GM19395 (cell line): ENCODE measurements around the gene RELL1.

Source experiments
- ATAC-seq: cut with Tn5 transposase; IDR thresholded peaks from one replicate; pipeline ENCODE4 v1.9.1; 2021; ENCODE audit warnings: mild to moderate bottlenecking, moderate library complexity; ENCODE audit not compliant: unreplicated experiment

The RELL1 gene

GRCh38 chr4:37641886-37642849, 44.0 kb downstream of the RELL1 start:
- ATAC-seq: no peak

- ATAC-seq: no peak
Observed at GRCh38 chr4:37641352-37641751, 44.8 kb downstream of the RELL1 start.

GRCh38 chr4:37639551-37640285, 46.5 kb downstream of the RELL1 start:
- ATAC-seq: no peak

GRCh38 chr4:37635155-37635554, 51.0 kb downstream of the RELL1 start:
- ATAC-seq: no peak

GRCh38 chr4:37634180-37634579, 52.0 kb downstream of the RELL1 start:
- no peak for ATAC-seq

- no peak for ATAC-seq
Observed at GRCh38 chr4:37632836-37633235, 53.3 kb downstream of the RELL1 start.

- ATAC-seq: no peak
Observed at GRCh38 chr4:37631551-37631950, 54.6 kb downstream of the RELL1 start.

- ATAC-seq: no peak
Observed at GRCh38 chr4:37629713-37630112, 56.5 kb downstream of the RELL1 start.

GRCh38 chr4:37628977-37629609, 57.1 kb downstream of the RELL1 start:
- no peak for ATAC-seq

- no peak for ATAC-seq
Observed at GRCh38 chr4:37627263-37627662, 58.9 kb downstream of the RELL1 start.

- ATAC-seq: no peak
Observed at GRCh38 chr4:37625499-37625898, 60.7 kb downstream of the RELL1 start.

- ATAC-seq: no peak
Observed at GRCh38 chr4:37623940-37624339, 62.2 kb downstream of the RELL1 start.

- ATAC-seq: no peak
Observed at GRCh38 chr4:37623125-37623524, 63.1 kb downstream of the RELL1 start.

- no peak for ATAC-seq
Observed at GRCh38 chr4:37620176-37620575, 66.0 kb downstream of the RELL1 start.

- no peak for ATAC-seq
Observed at GRCh38 chr4:37615720-37616063, 70.5 kb downstream of the RELL1 start.

GRCh38 chr4:37615059-37615719, 71.0 kb downstream of the RELL1 start:
- no peak for ATAC-seq

- no peak for ATAC-seq
Observed at GRCh38 chr4:37612811-37613210, 73.4 kb downstream of the RELL1 start.

- no peak for ATAC-seq
Observed at GRCh38 chr4:37609626-37610025, 76.5 kb downstream of the RELL1 start.

- ATAC-seq: no peak
Observed at GRCh38 chr4:37607018-37607417, 79.2 kb downstream of the RELL1 start.

- no peak for ATAC-seq
Observed at GRCh38 chr4:37605843-37606565, 80.2 kb downstream of the RELL1 start.
